ENCODE results near the gene WNT2B. TPM values are rescaled to one million over a fixed set of nuclear protein-coding genes. Genes with fewer than 3 reads are reported as not detected.

WNT2B gene
- 5.8 and 9.5 TPM in 2 replicates for total RNA-seq

DNA sequence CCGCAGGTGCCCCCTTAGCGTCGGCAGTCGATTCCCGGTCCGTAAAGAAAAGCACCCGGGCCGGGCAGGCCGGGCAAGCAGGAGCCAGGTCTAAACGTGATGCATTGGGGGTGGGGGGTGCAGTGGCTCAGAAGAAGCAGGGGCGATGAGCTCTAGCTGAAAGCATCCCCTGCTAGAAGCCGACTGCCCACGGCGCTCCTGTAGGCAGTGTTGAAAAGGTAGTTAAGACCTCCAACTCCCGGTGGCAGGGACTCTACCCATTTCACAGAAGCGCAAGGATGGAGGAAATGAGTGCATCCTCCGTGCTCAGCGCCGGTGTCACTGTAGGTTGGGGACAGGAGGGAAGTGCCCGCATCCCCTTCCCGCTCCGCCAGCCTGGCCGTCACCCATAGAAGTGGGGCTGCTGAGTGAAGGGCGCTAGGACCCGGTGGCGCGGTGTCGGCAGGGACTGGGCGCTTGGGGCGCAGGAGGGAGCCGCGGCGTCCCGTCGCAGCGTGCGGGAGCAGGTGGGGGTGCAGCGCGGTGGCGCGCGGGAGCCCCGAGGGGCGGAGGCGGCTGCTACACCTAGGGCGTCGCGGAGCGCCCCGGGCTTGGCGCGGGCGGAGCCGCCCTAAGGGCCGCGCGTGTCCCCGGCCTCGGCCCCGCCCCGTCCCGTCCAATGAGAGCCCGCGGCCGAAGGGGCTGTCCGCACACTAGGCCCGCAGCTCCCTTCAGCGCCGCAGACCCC, at the start of gene WNT2B:
WNT2B (plus strand) TSS at position 688 of the 727 bp plus-strand sequence. CDS start 298 bp downstream, outside the sequence.

Other genes starting within 250 kb of the WNT2B start
- gene CTTNBP2NL, start 112.8 kb upstream of the WNT2B start, total RNA-seq, result 33.2 and 36.8 TPM in 2 replicates
- 16.8 and 22.6 TPM in 2 replicates for gene ST7L, start 110.2 kb downstream of the WNT2B start, total RNA-seq
- gene CAPZA1, start 110.9 kb downstream of the WNT2B start, total RNA-seq, result 190 and 213 TPM in 2 replicates
- gene MOV10, start 165.7 kb downstream of the WNT2B start, total RNA-seq, result 52.6 and 61.0 TPM in 2 replicates
- 261 and 329 TPM in 2 replicates for gene RHOC, start 198.2 kb downstream of the WNT2B start, total RNA-seq
- gene PPM1J, start 206.4 kb downstream of the WNT2B start, total RNA-seq, result 1.3 and 1.6 TPM in 2 replicates